Breast epithelium (tissue), 4 donors: ENCODE measurements around the gene C11orf24. TPM values are rescaled to one million over a fixed set of nuclear protein-coding genes. Genes with fewer than 3 reads are reported as not detected.

ENCODE experiments used
- DNase-seq, 2 donors: peaks; one replicate each; pipeline ENCODE4 v3.0.0-alpha.2; 2019; ENCODE audit warnings: low spot score in 2 of 2
- H3K27ac ChIP-seq, 2 donors: fragments of 200-600 bp; sonication (generic) in 1 of 2; one replicate each; pipeline ENCODE4 v1.5.1; 2016 to 2019; ENCODE audit warnings: mild to moderate bottlenecking in 1 of 2
- H3K27me3 ChIP-seq, 2 donors: fragments of 200-600 bp; sonication (generic) in 1 of 2; one replicate each; pipeline versions ENCODE4 v1.5.1 to v1.6.0; 2017 to 2019; ENCODE audit warnings: control low read depth in 1 of 2, mild to moderate bottlenecking in 1 of 2
- H3K36me3 ChIP-seq: fragments of 200-600 bp; one replicate; pipeline ENCODE4 v1.5.1; 2019
- H3K4me1 ChIP-seq, 2 donors: fragments of 200-600 bp; sonication (generic); one replicate each; pipeline ENCODE4 v1.5.1; 2016 to 2019; ENCODE audit warnings: control low read depth in 1 of 2
- H3K4me3 ChIP-seq, 3 donors: fragments of 200-600 bp; sonication (generic); 1 replicate in 2 of 3; 2 replicates in 1 of 3; pipeline ENCODE4 v1.5.1; 2016 to 2019; ENCODE audit warnings: mild to moderate bottlenecking in 3 of 3, moderate library complexity in 2 of 3
- H3K9me3 ChIP-seq, 2 donors: fragments of 200-600 bp; sonication (generic) in 1 of 2; one replicate each; pipeline ENCODE4 v1.5.1; 2016 to 2019; ENCODE audit warnings: control low read depth in 1 of 2
- CTCF ChIP-seq, 3 donors: fragments of 450-650 bp; IDR thresholded peaks; one replicate each; pipeline ENCODE4 v1.5.1; 2016 to 2017; ENCODE audit warnings: antibody characterized with exemption in 3 of 3, mild to moderate bottlenecking in 3 of 3, moderate library complexity in 3 of 3
- POLR2A ChIP-seq: fragments of 450-650 bp; IDR thresholded peaks from one replicate; pipeline ENCODE4 v1.6.1; 2016; ENCODE audit warnings: antibody characterized with exemption, mild to moderate bottlenecking, moderate library complexity
- POLR2AphosphoS5 ChIP-seq, 3 donors: sonication (generic); formaldehyde crosslinking; IDR thresholded peaks; one replicate each; pipeline ENCODE4 v1.6.1; 2017; ENCODE audit warnings: antibody characterized with exemption in 3 of 3
- intact Hi-C: fragments of 100-400 bp; cut with DNase I; formaldehyde crosslinking; loops from one replicate; pipeline ENCODE4 v1.15.1; 2023; ENCODE audit warnings: low total_unique reads
- total RNA-seq, 3 donors: library from RNA; depleted of rRNA; stranded (reverse); fragments of >200 nt; gene quantifications; one replicate each; pipeline ENCODE4 v1.1.0, GENCODE V29; 2016

C11orf24 gene
- total RNA-seq, 3 donors from 2014 or later = 11.4 to 22.7 (median 12.5) TPM

GRCh38 chr11:68297812-68298658 is 26.3 kb upstream of the C11orf24 start:
- Histone ChIP-seq H3K27me3 (no peaks in the 10 kb centered on the region), H3K4me1 (no peaks in the 10 kb centered on the region), H3K27ac (no peak overlapping the region), H3K9me3 (no peaks in the 10 kb centered on the region), H3K36me3 (no peaks in the 10 kb centered on the region), H3K4me3 (peak overlapping the region in 1 of 3 donors; percentile 29)
- TF ChIP-seq CTCF (IDR thresholded peaks at IDR 0.05) = peak; percentile 90 to 96 (median 92)
- no peak for TF ChIP-seq POLR2A
- peak in 1 of 3 donors; percentile 32 for TF ChIP-seq POLR2AphosphoS5 (IDR thresholded peaks at IDR 0.05)
- peak; percentile 53 to 74 for DNase-seq
- intact Hi-C loops = loop anchor here (2.0 to 5.0 kb wide), 2 partner anchors 41 to 151 kb away; no protein-coding TSS in a partner anchor

- no peak overlapping the region for H3K27ac ChIP-seq
- H3K9me3 ChIP-seq = no peaks in the 10 kb centered on the region
- no peak for DNase-seq
- no peaks in the 10 kb centered on the region for H3K4me1 ChIP-seq
- TF ChIP-seq CTCF (IDR thresholded peaks at IDR 0.05) (no peak), POLR2AphosphoS5 (IDR thresholded peaks at IDR 0.05) (no peak), POLR2A (no peak)
- H3K4me3 ChIP-seq = peak overlapping the region in 1 of 3 donors; percentile 29
- H3K27me3 ChIP-seq = no peaks in the 10 kb centered on the region
- intact Hi-C loops = loop anchor here (5.0 kb wide), 1 partner anchor 40 kb away; no protein-coding TSS in a partner anchor
- H3K36me3 ChIP-seq = no peaks in the 10 kb centered on the region
Measured at GRCh38 chr11:68297494-68297811, 25.7 kb upstream of the C11orf24 start.

- Histone ChIP-seq H3K9me3 (no peaks in the 10 kb centered on the region), H3K36me3 (no peaks in the 10 kb centered on the region), H3K27ac (no peak overlapping the region), H3K4me1 (no peaks in the 10 kb centered on the region), H3K4me3 (no peak overlapping the region), H3K27me3 (no peaks in the 10 kb centered on the region)
- DNase-seq = no peak
- intact Hi-C loops = loop anchor here (5.0 kb wide), 1 partner anchor 40 kb away; no protein-coding TSS in a partner anchor
- TF ChIP-seq POLR2A (no peak), CTCF (IDR thresholded peaks at IDR 0.05) (no peak), POLR2AphosphoS5 (IDR thresholded peaks at IDR 0.05) (no peak)
Measured at GRCh38 chr11:68297052-68297378, 25.2 kb upstream of the C11orf24 start.

- intact Hi-C loops = loop anchor here (5.0 kb wide), 1 partner anchor 39 kb away; no protein-coding TSS in a partner anchor
- Histone ChIP-seq H3K4me3 (no peak overlapping the region), H3K9me3 (no peaks in the 10 kb centered on the region), H3K27ac (no peak overlapping the region), H3K27me3 (no peaks in the 10 kb centered on the region), H3K4me1 (no peaks in the 10 kb centered on the region), H3K36me3 (no peaks in the 10 kb centered on the region)
- no peak for TF ChIP-seq CTCF (IDR thresholded peaks at IDR 0.05)
- TF ChIP-seq POLR2A = no peak
- no peak for TF ChIP-seq POLR2AphosphoS5 (IDR thresholded peaks at IDR 0.05)
- no peak for DNase-seq
Measured at GRCh38 chr11:68296344-68297051, 24.7 kb upstream of the C11orf24 start.

- no peak for DNase-seq
- no peak overlapping the region for H3K4me3 ChIP-seq
- intact Hi-C loops = loop anchor here (5.0 kb wide), 1 partner anchor 39 kb away; no protein-coding TSS in a partner anchor
- no peaks in the 10 kb centered on the region for H3K9me3 ChIP-seq
- H3K27ac ChIP-seq = no peak overlapping the region
- TF ChIP-seq POLR2AphosphoS5 (IDR thresholded peaks at IDR 0.05) = no peak
- H3K36me3 ChIP-seq = no peaks in the 10 kb centered on the region
- no peaks in the 10 kb centered on the region for H3K27me3 ChIP-seq
- no peaks in the 10 kb centered on the region for H3K4me1 ChIP-seq
Measured at GRCh38 chr11:68295940-68296339, 24.2 kb upstream of the C11orf24 start.
